ELF-1 (cell line): ENCODE data around the gene MC5R.

ENCODE experiments used
- DNase-seq: peaks from one replicate; pipeline ENCODE4 v3.0.0-alpha.2; 2016; ENCODE audit warnings: low read depth, low spot score

The MC5R gene

DNA sequence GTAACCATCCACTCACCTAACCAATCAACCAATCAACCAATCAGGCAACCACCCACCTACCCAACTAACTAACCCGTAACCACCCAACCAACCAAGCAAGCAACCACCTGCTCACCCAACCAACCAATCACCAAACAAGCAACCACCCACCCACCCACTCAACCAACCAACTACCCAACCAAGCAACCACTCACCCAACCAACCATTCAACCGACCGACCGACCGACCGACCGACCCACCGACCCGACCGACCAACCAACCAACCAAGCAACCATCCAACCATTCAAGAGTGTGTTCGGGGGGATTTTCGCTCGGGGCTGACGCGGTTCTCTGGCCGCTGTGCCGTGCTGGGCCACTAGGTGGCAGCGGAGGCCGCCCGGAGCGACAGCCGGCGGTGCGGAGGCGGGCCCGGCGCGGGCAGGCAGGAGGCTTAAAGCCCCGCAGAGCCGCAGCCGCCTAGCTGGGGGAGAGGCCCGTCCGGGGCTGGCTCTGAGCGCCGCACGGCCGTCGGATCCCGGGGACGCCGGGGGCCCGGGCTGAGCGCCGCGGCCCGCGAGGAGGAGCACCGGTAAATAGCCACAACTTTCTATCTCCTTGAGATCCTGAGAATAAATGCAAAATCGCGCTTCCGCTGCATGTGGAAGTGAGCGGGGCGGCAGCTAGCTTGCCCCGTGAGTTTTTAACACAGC, at the start of gene MC5R:
Gene MC5R (plus strand): TSS at position 443 of the 689 bp plus-strand sequence. CDS start 1,617 bp downstream, outside the sequence.
- peak; percentile 86 for DNase-seq

GRCh38 chr18:13775058-13775457, 48.9 kb upstream of the MC5R start:
- DNase-seq: peak; percentile 14

- peak; percentile 26 for DNase-seq
Observed at GRCh38 chr18:13791181-13791580, 32.8 kb upstream of the MC5R start.

- DNase-seq: peak; percentile 26
Observed at GRCh38 chr18:13793819-13794218, 30.1 kb upstream of the MC5R start.

GRCh38 chr18:13796515-13796914, 27.4 kb upstream of the MC5R start:
- no peak for DNase-seq

GRCh38 chr18:13797157-13797611, 26.8 kb upstream of the MC5R start:
- no peak for DNase-seq

DNA sequence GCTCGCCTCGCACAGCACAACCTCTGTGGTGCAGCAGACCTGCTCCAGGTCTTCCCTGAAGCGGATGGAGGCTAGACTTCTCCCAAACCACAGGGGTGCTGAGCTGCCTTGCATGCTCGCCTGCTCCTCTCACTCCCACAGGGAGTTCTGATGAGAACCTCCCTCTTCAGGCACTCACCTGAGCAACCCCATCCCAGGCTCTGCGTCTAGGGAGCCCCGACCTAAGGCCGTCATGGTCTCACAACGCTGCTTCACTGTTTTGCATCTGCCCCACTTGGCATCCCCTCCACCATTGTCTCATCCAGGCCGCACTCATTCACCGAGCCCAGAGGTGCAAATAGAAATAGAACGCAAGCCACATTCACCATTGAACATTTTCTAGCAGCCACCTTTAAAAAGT, 24.6 kb upstream of the MC5R start:
- no peak for DNase-seq

DNA sequence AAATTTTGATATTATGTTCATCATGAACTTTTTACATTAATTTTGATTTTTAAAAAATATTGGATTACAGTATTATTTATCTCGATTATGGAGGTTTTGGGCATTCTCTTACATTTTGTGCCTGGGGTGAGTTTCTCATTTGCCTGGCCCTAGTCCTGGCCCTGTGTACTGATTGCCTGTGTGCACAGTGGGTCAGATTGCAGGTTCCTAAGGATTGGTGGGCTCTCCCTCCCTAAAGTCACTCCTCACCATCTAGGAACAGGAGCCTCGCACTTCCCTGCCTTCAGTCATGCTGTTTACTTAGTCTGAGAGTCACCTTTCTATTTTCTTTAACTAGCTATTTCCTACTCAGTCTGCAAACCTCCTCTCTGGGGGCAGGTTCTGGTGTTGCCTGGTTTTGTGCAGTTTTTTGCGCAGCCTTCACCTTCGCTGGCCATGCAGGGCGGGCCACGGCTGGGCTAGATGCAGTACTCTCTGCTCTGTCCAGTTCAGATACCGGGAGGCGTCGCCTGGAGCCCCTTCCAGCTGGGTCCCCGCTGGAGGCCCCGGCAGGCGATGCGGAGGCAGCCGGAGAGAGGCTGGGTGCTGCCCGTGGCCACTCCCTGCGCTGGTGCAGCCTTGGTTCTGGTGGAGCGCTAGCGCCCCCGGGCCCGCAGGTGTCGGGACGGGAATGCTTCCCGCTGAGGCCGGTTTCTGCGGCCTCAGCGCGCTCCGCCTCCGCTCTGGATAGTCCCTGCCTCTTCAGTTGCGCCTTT, 23.3 kb upstream of the MC5R start:
- DNase-seq: peak; percentile 86

DNA sequence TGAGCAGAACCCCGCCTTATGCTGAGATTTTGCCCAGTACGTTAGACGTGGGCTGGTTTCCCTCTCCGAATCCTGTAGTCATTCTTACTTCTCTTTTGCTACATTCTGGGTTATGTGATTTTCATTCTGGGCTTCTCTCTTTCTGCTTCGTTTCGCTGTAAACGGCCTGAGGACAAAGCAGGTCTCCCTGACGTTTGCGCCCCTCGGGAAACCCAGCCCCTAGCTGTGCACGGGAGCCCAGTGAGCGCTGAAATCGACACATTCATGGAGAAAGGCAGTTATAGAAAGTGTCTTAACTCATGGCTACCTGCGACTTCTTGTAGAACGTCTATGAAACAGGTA, 22.7 kb upstream of the MC5R start:
- no peak for DNase-seq

- DNase-seq: no peak
Observed at GRCh38 chr18:13804305-13804704, 19.6 kb upstream of the MC5R start.

DNA sequence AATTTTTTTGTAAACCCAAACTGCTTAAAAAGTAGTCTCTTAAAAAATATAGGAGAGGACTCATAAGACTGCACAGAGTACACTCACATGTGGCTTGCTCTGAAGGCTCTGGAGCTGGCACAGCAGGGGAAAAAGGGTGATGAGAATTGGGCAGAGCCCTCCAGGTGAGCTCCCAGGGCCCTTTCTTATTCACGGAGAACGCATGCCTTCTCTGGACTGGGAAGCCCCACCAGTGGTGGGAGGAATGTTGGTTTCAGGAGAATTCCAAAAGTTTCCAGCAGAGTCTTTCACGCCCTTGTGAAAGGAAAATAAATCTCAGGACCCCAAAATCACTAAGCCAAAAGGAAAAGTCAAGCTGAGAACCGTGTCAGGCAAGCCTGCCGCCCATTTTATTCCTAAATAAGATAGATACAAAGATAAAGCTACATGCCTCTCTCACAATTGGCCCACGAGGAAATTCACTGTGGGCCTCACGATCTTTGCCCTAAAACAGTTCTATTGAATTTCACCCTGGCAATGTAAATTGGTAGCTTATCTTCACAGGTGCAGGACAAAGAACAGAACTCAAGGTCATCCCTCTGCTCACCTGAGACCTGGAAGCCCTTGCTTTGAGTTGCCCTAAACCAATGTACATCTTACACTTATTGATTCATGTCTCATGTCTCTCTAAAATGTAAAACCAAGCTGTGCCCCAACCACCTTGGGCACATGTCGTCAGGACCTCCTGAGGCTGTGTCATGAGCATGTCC, 15.5 kb upstream of the MC5R start:
- peak; percentile 41 for DNase-seq

DNA sequence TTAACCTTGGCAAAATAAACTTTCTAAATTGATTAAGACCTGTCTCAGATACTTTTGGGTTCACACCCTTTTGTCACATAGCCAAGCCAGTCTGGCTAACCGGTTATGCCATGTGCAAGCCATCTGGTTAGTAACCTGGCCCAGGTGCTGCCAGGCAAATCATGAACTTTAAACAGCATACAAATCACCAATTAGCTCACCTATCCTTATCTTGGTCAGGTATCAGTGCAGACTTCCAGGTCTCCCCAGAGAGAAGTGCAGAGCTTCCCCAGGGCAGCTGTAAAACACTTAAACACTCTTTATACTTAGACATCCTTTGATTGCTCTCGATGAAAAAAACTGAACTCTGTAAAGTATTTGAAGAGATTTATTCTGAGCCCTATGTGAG, 14.9 kb upstream of the MC5R start:
- DNase-seq: peak; percentile 49

GRCh38 chr18:13809531-13810255, 14.3 kb upstream of the MC5R start:
- peak; percentile 82 for DNase-seq

DNA sequence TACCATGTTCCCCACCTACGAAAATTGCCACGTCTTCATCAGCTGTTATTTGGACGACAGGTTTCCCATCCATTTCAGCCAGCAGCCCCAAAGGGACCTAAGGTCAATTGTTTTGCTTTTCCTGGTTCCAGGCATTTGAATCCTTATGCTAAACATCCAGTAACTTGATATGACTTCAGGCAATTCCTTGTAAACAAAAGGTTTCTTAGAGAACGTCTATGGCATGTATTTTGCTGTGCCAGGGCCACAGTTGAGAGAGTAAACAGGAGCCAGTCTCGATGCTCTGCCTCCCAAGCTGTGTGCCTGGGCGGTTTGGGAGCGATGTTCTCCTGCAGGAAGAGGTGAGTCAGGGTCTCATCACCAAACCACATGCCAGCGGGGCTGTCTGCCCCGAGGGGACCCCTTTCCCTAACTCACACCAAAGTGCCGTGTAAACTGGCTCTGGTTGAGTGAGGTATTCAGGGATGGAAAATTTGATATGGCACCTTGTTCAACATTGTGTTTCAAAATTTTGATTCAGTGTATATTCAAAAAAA, 12.9 kb upstream of the MC5R start:
- peak; percentile 67 for DNase-seq

DNA sequence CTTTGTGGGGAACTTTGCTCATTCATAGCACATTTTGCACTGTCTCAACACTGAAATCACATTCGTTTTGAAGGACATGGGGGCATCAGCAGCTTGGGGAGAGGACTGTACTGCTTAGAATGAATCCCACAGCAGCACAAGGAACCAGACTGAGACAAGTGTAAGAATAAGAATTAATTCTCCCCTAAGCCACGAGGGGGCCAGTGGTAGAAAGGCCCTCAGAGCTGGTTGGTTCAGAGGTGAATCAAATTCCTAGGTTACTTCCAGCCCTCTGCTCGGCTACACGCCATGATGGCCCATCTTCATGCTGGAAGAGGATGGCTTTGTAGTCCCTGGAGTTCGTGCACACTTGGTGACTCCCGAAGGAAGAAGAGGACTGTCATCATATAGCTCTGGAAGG, 12.0 kb upstream of the MC5R start:
- peak; percentile 50 for DNase-seq

DNA sequence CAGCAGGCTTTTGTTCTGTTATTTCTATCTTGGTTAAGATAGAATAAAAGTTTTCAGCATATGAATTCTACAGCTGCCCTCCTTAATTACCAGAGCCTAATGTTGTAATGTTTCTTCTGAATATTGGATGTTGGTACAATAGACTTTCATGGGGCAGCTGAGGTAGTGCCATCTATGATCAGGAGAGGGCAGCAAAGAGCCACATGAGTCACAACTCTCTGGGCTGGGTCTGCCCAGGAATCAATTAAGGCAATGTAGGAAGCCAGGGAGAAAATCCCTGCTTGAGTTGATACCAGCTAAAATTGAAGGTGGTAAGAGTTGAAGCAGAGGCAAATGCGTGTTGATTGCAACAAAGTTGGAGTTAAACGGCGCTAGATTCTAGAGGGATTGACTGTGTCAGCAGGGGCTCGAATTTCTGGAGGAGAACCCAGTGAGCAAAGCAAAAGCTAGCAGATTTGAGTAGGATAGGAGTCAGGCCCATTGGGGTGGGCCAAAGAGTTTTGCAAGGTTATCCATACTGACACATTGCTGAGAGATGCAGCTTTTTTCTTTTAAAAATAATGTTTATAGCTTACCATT, 10.6 kb upstream of the MC5R start:
- peak; percentile 71 for DNase-seq

- no peak for DNase-seq
Observed at GRCh38 chr18:13826209-13826608, 2.3 kb downstream of the MC5R start.

DNA sequence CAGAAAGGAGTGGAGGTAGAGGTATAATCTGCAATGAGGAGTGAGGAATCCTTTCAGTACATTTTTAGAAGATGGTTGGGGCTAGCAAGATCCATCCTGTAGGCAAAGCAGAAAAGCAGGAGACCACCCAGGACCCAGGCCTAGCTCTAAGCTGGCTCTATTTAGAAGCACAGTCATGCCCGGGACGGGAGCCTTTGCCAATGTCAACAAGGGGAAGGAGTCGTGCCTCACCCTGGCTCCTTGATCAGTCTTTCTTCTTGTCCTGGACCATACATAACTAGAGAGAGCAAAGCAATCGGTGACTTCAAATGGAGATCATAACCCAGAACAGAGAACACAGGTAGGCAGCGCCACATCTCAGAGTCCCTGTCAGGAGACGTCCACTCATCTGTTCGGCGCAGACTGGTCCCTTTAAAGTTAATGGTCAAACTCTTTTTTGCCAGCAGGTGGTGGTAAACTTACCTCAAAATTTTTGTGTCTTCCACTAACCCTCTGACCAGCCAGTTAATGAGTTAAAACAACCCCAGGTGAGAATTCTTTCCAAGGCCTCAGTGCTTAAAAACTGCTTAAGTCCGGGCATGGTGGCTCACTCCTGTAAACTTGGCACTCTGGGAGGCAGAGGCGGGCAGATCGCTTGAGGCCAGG, 8.0 kb downstream of the MC5R start:
- DNase-seq: peak; percentile 81

GRCh38 chr18:13834496-13835015, 10.6 kb downstream of the MC5R start:
- DNase-seq: no peak

GRCh38 chr18:13835202-13835601, 11.3 kb downstream of the MC5R start:
- DNase-seq: peak; percentile 22
